PFSK-1 (cell line): ENCODE results near the gene USP16.

Source experiments
- FOXP2 ChIP-seq: optimal IDR thresholded peaks from 2 replicates; pipeline ENCODE3; 2011; ENCODE audit warnings: borderline replicate concordance, control low read depth, inconsistent platforms; ENCODE audit not compliant: insufficient read depth; ENCODE audit errors: extremely low read length, extremely low read depth
- POLR2AphosphoS5 ChIP-seq: IDR thresholded peaks from 2 replicates; pipeline ENCODE4 v1.6.1; 2012; ENCODE audit warnings: low read depth, mild to moderate bottlenecking, control low read depth, low read length, moderate library complexity
- SIN3A ChIP-seq: IDR thresholded peaks from 2 replicates; pipeline ENCODE4 v1.6.1; 2012; ENCODE audit warnings: mild to moderate bottlenecking, low read length, moderate library complexity, borderline replicate concordance; ENCODE audit not compliant: insufficient read depth
- TAF1 ChIP-seq: IDR thresholded peaks from 2 replicates; pipeline ENCODE4 v1.6.1; 2012; ENCODE audit warnings: low read length, control low read depth, borderline replicate concordance; ENCODE audit not compliant: insufficient read depth
- TF ChIP-seq, protein P1 (sequence below), 2 experiments: IDR thresholded peaks; 2 replicates each; pipeline versions ENCODE4 v1.6.1 to v1.8.0; 2011 to 2012; ENCODE audit warnings: low read depth in 2 of 2, low read length in 2 of 2, control low read depth in 1 of 2, inconsistent platforms in 1 of 2, mild to moderate bottlenecking in 1 of 2, moderate library complexity in 1 of 2; ENCODE audit not compliant: insufficient read depth in 1 of 2

The USP16 gene

DNA sequence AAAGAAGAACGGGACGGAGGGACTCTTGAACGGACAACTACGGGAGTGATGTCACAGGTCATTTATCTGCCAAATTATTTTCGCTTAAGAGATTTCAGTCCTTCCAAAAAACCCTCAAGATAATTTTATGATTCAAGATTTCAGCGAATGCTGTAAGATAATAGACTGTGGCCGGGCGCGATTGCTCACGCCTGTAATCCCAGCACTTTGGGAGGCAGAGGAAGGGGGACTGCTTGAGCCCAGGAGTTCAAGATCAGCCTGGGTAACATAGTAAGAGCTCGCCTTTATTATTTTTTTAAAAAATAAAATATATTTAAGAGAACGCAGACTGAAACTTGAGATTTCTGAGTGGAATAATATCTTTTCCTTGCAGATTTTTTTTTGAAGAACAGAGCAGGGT is 5.9 kb upstream of the USP16 start:
- TF ChIP-seq FOXP2 (no peak), POLR2AphosphoS5 (no peak), SIN3A (0 out of 2 replicates have a peak, but pooled peaks have one; percentile 16), TAF1 (no peak)
- TF ChIP-seq, protein P1, sequence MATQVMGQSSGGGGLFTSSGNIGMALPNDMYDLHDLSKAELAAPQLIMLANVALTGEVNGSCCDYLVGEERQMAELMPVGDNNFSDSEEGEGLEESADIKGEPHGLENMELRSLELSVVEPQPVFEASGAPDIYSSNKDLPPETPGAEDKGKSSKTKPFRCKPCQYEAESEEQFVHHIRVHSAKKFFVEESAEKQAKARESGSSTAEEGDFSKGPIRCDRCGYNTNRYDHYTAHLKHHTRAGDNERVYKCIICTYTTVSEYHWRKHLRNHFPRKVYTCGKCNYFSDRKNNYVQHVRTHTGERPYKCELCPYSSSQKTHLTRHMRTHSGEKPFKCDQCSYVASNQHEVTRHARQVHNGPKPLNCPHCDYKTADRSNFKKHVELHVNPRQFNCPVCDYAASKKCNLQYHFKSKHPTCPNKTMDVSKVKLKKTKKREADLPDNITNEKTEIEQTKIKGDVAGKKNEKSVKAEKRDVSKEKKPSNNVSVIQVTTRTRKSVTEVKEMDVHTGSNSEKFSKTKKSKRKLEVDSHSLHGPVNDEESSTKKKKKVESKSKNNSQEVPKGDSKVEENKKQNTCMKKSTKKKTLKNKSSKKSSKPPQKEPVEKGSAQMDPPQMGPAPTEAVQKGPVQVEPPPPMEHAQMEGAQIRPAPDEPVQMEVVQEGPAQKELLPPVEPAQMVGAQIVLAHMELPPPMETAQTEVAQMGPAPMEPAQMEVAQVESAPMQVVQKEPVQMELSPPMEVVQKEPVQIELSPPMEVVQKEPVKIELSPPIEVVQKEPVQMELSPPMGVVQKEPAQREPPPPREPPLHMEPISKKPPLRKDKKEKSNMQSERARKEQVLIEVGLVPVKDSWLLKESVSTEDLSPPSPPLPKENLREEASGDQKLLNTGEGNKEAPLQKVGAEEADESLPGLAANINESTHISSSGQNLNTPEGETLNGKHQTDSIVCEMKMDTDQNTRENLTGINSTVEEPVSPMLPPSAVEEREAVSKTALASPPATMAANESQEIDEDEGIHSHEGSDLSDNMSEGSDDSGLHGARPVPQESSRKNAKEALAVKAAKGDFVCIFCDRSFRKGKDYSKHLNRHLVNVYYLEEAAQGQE (IDR thresholded peaks at IDR 0.05; ENCODE audit: insufficient read depth in 1 of 2, low read depth in 2 of 2, low read length in 2 of 2) = no peak

DNA sequence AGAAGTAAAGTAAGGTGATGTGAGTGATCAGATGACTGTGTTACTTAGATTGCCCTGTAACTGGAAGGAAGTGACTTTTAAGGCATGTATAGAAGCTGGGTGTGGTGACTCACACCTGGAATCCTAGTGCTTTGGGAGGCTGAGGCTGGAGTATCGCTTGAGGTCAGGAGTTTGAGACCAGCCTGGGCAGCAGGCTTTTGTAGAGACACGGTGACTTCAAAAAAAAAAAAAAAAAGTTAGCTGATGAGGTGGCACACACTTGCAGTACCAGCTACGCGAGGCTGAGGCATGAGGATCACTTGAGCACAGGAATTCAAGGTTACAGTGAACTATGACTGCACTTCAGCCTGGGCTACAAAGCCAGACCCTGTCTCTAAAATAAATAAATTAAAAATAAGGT is 2.3 kb upstream of the USP16 start:
- TF ChIP-seq, protein P1 (IDR thresholded peaks at IDR 0.05; ENCODE audit: insufficient read depth in 1 of 2, low read depth in 2 of 2, low read length in 2 of 2) = no peak
- no peak for TF ChIP-seq TAF1
- TF ChIP-seq POLR2AphosphoS5 = no peak

DNA sequence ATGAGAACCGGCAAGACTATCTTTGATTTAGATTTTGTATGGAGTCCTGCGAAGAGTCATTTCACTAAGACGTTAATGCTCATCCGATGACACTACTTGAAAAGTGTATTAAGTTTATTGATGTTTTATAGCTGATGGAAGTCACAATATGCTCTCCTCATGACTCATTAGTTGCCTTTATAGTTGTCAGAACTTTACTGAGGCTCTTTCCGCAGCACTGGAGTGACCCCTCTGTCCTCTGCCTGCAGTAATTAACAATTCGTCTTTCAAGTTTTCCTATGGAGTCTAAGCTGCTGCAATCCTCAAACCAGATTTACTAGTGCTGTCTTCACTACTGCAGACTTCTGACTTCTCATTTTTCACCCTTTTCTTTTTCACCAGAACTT is 853 bp downstream of the USP16 start:
- TF ChIP-seq SIN3A (no peak), POLR2AphosphoS5 (no peak), FOXP2 (no peak), TAF1 (no peak)
- TF ChIP-seq, protein P1 (IDR thresholded peaks at IDR 0.05; ENCODE audit: insufficient read depth in 1 of 2, low read depth in 2 of 2, low read length in 2 of 2) = no peak

DNA sequence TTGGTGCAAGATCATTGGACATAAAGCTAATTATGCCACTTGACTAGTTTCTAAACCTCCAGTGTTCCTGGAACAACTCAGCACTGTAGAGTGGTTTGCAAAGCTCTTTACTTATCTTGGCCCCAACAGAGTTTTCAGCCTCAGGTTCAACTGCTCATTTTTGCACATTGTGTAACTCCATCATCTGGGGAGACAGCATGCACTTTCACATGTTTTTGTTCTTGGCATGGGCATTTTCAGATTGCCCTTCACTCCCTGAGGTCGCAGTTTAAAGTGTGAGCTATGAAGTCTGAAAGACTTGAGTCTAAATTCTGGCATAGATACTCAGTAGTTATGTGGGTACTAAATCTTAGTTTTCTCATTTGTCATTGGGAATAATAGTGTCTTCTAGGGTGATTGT is 5.1 kb downstream of the USP16 start:
- TF ChIP-seq, protein P1 (IDR thresholded peaks at IDR 0.05; ENCODE audit: insufficient read depth in 1 of 2, low read depth in 2 of 2, low read length in 2 of 2) = no peak
- no peak for TF ChIP-seq TAF1
- no peak for TF ChIP-seq POLR2AphosphoS5
- no peak for TF ChIP-seq SIN3A
- TF ChIP-seq FOXP2 = no peak

DNA sequence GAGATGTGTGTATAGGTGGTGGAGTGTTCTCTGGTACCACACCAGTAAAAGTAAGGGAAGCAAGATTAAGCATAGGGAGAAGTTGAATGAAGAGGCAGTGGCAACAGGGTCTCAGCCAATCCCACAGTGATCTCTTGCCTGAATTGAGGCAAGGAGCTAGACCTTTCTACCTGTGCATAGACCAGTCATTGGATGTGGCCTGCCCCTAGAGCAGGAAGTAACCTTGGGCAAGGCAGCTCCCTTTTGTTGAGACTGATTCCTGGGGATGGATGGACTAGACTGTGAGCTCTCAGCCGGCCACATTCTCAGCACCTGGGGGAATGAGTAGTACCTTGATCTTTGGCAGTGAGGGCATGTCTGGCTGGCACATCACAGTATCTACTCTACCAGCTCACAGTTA is 6.4 kb downstream of the USP16 start:
- TF ChIP-seq SIN3A = no peak
- no peak for TF ChIP-seq TAF1
- TF ChIP-seq FOXP2 = no peak
- TF ChIP-seq POLR2AphosphoS5 = no peak
- TF ChIP-seq, protein P1 (IDR thresholded peaks at IDR 0.05; ENCODE audit: insufficient read depth in 1 of 2, low read depth in 2 of 2, low read length in 2 of 2) = no peak
